Measurements from ENCODE around the gene FBXO47. TPM values are rescaled to one million over a fixed set of nuclear protein-coding genes. Genes with fewer than 3 reads are reported as not detected.
A peak's percentile ranks its signal among the peaks of the same experiment; 100 is the strongest.

Gene FBXO47
- total and polyA plus RNA-seq, 9 of the 15 experiments (the other 6 are each of a cell fraction or from before 2014, with no cell fraction given): not detected

- peaks cover 0 to 9% of the 10 kb centered on the region in 2 experiments; a peak in 1 of 5 replicates for H3K4me1 ChIP-seq (replicated peaks in 1 of 2; ENCODE audit: control insufficient read depth in 2 of 2, insufficient read depth in 2 of 2, low read length in 2 of 2)
- DNase-seq (ENCODE audit: extremely low read depth in 1 of 4, low spot score in 3 of 4): no peak
- peak; percentile 11; the same call in 1 of the 3 replicates for ATAC-seq
- peak; percentile 37 for FAIRE-seq
- POLR2A ChIA-PET: interaction anchor here (0.6 to 2.5 kb wide), 2 partner anchors 16 to 258 kb away, joined by 4 to 7 read pairs; no protein-coding TSS in a partner anchor
- no peaks in the 10 kb centered on the region for H3K27me3 ChIP-seq (ENCODE audit: control insufficient read depth in 2 of 2, insufficient read depth in 2 of 2, low read length in 2 of 2)
- H3K36me3 ChIP-seq (ENCODE audit: control insufficient read depth, insufficient read depth, low read length): peaks cover 43% of the 10 kb centered on the region; the same call in 1 of the 3 replicates
- no TSS peak for BruUV-seq (replicated peaks)
- H3K9me3 ChIP-seq (replicated peaks; ENCODE audit: control insufficient read depth, insufficient read depth, low read depth, low read length): no peaks in the 10 kb centered on the region
- CTCF ChIA-PET (ENCODE audit: low intra/inter-chr PET ratio): no interaction called here
- TF ChIP-seq ZNF197 (CRISPR knock-in tag; IDR thresholded peaks at IDR 0.05; ENCODE audit: low read depth) (no peak), KDM5B (IDR thresholded peaks at IDR 0.05; ENCODE audit: insufficient replicate concordance, low read depth, low read length) (no peak), POLR2AphosphoS5 (IDR thresholded peaks at IDR 0.05; ENCODE audit: control insufficient read depth, insufficient read depth, low read depth, low read length) (peak; percentile 17; the same call in 1 of the 2 replicates), SMARCE1 (IDR thresholded peaks at IDR 0.05) (no peak), MTF1 (CRISPR knock-in tag; IDR thresholded peaks at IDR 0.05; ENCODE audit: borderline replicate concordance) (no peak), POLR2A (conservative IDR thresholded peaks at IDR 0.05) (0 out of 2 replicates have a peak, but pooled peaks have one; percentile 22), ATF1 (CRISPR knock-in tag; IDR thresholded peaks at IDR 0.05) (no peak), ATF1 (tag; IDR thresholded peaks at IDR 0.05) (no peak), RBM22 (IDR thresholded peaks at IDR 0.05; ENCODE audit: low read depth, low read length, poor library complexity, severe bottlenecking) (no peak), SREBF1 (IDR thresholded peaks at IDR 0.05; ENCODE audit: borderline replicate concordance, low read depth, low read length) (no peak), MCM5 (IDR thresholded peaks at IDR 0.05; ENCODE audit: low read depth) (no peak), ZKSCAN8 (CRISPR knock-in tag; IDR thresholded peaks at IDR 0.05) (no peak), NFATC3 (IDR thresholded peaks at IDR 0.05) (no peak)
- WGBS (ENCODE audit: insufficient coverage, low coverage, missing lambda C conversion rate): 43% methylated on average over 8 of the region's 9 CpGs
- in situ Hi-C loops (cut with MboI): no loop called here
- no peak overlapping the region for H3K9ac ChIP-seq (ENCODE audit: insufficient read depth in 1 of 2, low read depth in 2 of 2, low read length in 2 of 2)
- H2AFZ ChIP-seq (ENCODE audit: low read depth, low read length): no peak overlapping the region
- intact Hi-C loops (cut with micrococcal nuclease): no loop called here
- no peaks in the 10 kb centered on the region for H3K79me2 ChIP-seq (ENCODE audit: control insufficient read depth, insufficient read depth, low read length)
- peaks cover 5% of the 10 kb centered on the region; the same call in 1 of the 2 replicates for H4K20me1 ChIP-seq (replicated peaks; ENCODE audit: control insufficient read depth, insufficient read depth, low read length)
- no peak overlapping the region for H3K4me2 ChIP-seq (ENCODE audit: insufficient read depth, low read length)
- H3K27ac ChIP-seq (ENCODE audit: extremely low read depth, low read depth, low read length): no peak overlapping the region
- no peaks in the 10 kb centered on the region for H3K9me1 ChIP-seq (ENCODE audit: control insufficient read depth, insufficient read depth, low read length)
- H3K4me3 ChIP-seq: no peak overlapping the region
These were observed 46.6 kb downstream of the FBXO47 start for GRCh38 chr17:38920374-38921291.

All from K562 (cell line).